Stimulated activated CD4-positive, alpha-beta T cell treated with anti-CD3 and anti-CD28 coated beads, Interleukin-4, amount 100 ng/mL, for 24 hours (primary cell): ENCODE measurements around the gene MYPOP.
A peak's percentile ranks its signal among the peaks of the same experiment; 100 is the strongest.
"Not testable (repeated sequence)": the region's sequence is repeated elsewhere in the genome, so short reads cannot be mapped to it uniquely, and the experiment has no call there.

ENCODE experiments used
- DNase-seq: peaks from one replicate; pipeline ENCODE4 v3.0.0-alpha.2; 2020

The MYPOP gene

DNA sequence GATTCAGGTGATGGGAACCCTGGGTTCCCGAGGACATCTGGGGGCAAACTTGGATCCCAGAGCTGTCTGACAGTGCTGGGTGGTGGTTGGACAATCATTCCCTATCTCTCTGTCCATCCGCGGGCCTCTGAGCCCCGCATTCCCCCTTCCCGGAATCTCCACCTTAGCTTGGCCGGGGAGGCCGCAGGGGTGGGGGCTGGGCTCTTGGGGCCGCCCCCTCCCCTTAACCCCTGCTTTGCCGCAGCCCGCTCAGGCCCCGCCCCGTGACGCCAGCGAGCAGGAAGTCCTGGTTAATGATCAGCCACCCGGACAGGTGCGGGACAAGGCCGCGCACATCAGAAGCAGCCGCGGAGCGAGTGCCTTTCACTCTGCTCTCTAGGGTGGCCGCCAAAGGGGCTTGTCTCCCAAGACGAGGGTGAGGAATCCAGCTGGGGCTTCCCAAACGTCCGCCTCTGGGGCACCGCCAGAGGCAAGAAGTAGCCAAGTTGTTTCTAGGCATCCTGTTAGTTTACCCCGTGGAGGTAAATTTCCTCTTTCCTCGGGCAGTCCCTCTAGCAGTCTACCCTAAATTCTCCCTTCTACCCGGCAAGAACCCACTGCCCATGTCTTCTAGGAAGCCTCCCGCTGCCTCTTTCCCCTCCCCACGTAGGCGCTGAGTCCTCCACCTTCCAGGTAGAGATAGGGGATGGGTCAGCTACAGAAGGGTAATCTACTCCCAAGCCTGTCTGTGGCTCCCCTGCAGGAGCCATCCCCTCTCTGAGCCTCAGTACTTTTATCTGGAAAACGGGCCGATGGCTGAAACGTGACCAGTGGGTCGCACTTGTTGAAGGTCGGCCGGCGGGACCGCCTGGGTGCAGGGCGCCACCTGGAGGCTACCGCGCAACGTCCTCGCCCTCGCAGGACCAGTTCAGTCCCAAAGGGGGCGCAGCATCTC lies 19.5 kb downstream of the MYPOP start:
- DNase-seq = peak; percentile 88

DNA sequence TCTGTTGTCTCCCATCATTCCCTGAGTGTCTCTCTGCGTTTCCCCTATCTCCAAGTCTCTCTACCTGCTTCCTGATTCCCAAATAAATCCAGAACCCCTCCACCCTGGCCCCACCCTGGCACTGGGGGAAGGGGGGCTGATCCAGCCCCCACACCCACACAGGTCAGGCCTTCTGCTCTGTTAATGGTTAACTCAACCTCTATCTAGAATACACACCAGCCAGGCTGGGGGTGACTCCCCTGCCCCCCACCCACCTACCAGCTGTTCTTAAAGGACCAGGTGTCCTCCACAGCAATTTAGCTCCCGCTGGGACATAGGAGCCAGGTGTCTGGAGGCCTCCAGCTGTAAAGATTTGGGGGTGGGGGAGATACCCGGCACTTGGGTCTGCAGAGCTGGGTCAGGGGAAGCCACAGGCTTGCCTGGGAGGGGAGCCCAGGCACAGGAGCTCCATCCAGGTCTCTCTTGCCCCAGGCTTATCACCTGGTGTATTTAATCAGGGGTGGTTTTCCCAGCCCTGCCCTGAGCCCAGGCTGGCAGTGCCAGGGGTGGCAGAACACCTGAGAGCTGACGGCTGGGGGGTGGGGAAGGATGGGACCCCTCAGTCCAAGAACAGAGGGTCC lies 20.4 kb downstream of the MYPOP start:
- DNase-seq = no peak

DNA sequence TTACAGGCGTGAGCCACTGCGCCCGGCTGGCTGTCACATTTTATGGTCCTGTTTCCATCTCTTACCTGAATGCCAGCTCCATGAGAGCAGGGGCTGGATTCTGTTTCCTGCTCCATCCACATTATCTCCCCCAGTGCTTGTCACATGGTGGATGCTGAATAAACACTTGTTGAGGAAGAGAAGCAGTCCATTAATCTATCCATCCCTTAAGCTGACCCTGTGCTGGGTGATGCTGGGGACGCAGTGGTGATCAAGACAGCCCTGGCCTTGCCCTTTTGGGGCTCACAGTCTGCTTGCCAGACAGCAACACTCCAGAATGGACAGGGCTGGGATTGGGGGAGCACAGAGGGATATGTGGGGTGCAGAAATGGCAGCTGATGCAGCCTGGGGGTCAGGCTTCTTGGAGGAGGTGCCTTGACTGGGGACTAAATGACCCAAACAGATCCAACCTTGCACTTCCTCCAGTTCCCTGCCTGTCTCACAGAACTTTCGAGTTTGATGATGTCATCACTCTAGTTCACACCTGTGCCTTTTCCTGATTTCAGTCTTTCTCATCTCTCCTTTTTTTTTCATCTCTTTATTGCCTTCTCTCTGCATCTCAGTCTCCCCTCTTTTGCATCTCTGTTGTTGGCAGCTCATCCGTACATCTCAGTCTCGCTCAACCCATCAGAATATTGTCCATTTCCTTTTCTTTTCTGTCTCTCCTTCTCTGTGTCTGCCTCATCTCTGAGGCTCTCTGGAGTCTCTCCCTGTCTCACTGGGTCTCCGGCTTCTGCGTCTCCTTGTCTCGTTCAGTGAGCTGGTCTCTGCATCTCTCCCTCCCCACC lies 21.1 kb downstream of the MYPOP start:
- no peak for DNase-seq

DNA sequence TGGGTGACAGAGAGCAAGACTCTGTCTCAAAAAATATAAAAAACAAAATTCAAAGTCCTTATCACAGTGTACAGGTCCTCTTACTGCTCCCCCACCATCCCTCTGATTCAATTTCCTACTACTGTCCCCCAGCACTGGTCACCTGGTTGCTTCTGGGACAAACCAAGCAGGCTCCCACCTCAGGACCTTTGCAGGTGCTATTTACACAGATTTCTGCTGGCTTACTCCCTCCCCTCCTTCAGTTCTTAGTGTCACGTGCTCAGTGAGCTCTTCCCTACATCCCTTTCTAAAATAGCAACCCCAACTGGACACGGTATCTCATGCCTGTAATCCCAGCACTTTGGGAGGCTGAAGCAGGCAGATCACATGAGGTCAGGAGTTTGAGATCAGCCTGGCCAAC lies 22.4 kb downstream of the MYPOP start:
- no peak for DNase-seq

DNA sequence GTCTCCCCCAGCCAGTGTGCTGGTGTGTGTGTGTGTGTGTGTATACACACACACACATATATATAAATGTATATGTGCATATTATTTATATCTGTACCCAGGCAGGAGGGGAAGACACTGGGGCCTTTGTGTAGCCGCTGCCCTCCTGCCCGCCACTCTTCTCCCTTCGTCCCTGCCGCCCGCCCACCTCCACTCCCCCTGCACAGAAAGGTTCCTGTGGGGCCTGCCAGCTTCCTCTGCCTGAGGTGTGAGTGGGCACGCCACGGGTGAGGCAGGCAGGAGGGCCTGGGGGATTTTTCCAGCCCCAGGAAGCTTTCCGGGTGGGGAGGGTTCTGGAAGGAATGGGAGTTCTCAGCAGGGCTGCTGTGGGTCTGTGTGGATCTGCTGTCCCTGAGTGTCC lies 23.4 kb downstream of the MYPOP start:
- DNase-seq = no peak

DNA sequence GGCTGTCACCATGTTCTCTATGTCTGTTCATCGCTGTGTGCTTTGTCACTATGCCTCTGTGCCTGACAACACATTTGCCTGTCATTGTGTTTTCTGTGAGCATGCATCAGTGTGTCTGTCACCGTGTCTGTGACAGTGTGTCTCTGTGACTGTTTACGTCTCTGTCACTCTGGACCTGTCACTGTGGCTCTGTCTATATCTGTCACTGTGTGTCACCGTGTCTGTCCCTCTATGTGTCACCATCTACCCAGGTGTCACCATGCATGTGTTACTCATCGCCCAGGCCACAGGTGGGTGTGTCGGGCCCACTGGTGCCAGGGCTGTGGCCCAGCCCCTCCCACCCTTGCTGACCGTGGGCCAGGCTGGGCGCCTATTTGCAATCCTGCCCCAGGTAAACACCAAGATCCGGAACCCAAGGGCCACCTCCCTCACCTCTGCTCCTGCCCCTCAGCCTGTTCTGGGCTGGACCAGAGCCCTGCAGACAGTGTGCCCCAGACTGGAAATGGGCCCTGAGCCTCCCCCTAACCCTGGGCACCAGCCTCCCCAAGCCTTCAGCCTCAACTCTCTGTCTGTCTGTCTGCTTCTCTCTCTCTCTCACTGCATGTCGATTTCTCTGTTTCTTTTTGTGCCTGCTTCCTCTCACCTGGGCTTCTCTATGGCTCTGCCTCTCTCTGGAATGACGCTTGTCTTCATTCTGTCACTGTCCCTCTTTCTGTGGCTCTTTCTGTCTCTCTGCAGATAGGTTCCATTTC lies 24.2 kb downstream of the MYPOP start:
- DNase-seq = peak; percentile 24

DNA sequence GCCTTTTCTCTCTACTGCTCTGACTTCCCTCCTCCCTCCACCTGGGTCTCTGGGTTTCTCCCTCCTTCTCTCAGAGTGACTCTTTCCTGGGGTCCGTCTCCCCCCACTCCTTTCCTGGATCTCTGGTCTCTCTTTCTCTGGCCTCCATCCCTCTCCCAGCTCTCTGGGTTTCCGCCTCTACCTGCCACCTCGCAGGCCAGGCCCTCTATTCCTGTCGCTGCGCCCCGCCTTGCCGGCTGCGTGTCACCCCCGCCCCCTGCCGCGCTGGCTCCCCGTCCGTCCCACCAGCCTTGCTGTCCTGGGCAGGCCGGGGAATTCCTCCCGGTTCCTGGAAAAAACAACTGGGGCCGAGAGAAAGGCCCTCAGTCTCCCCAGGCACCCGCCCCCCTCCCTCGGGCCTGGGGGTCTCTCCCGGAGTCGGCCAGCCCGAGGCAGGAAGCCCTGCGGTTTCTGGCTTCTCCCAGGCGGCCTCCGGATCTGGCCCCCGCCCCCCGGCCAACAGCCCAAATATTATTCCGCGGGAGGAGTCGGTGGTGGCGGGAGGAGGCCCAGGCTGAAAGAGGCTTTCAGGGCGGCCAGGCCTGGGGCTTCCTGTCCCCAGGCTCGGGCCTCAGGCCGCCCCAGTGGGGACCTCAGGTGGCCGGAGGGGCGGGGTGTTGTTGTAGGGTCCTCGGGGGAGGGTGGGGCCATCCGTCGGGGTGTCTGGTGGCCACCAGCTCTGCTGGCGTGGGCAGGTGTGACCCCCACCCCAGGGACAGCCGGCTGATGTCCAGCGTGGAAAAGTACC lies 25.8 kb downstream of the MYPOP start:
- peak; percentile 49 for DNase-seq

DNA sequence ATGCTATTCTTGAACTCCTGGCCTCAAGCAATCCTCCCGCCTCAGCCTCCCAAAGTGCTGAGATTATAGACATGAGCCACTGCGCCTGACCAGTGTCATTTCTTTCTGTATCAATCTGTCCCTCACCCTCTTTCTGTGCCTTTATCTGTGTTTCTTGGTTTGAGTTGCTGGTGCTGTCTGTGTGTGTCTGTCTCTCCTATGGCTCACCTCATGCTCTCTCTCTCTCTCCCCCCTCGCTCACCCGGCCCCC lies 26.3 kb downstream of the MYPOP start:
- DNase-seq = no peak

DNA sequence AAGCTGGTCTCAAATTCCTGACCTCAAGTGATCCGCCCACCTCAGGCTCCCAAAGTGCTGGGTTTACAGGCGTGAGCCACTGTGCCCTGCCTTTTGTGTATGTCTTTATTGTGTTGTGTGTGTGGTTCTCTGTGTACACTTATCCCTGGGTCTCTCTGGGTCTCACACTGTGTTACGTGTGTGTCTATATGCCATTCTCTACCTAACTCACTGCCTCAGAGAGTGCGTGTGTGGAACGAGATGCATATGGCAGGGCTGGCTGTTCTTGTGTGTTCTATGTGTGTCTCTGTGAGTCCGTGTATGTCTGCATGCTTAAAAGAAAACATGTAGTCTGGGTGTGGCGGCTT lies 27.8 kb downstream of the MYPOP start:
- no peak for DNase-seq

DNA sequence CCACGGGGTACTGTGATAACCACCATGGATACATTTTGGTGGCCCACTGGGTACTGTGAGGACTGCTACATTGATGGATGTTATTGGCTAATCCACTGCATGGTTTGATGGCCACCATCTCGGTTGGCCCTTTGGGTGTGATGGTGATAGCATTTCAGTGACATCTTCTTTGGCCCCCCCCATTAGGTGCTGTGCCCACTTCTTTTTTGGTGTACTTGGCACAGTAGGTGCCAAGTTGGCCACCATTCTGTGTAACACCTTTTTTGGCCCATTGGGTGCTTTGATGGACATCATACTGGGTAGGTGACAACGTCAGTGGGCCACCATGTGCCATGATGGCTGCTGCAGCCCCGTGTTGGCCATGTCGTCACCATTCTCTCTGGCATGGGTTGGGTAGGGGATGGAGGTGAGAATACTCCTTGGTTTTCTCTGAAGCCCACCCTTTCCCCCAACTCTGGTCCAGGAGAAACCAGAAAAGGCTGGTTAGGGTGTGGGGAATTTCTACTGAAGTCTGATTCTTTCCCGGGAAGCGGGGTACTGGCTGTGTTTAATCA lies 29.1 kb downstream of the MYPOP start:
- no peak for DNase-seq

DNA sequence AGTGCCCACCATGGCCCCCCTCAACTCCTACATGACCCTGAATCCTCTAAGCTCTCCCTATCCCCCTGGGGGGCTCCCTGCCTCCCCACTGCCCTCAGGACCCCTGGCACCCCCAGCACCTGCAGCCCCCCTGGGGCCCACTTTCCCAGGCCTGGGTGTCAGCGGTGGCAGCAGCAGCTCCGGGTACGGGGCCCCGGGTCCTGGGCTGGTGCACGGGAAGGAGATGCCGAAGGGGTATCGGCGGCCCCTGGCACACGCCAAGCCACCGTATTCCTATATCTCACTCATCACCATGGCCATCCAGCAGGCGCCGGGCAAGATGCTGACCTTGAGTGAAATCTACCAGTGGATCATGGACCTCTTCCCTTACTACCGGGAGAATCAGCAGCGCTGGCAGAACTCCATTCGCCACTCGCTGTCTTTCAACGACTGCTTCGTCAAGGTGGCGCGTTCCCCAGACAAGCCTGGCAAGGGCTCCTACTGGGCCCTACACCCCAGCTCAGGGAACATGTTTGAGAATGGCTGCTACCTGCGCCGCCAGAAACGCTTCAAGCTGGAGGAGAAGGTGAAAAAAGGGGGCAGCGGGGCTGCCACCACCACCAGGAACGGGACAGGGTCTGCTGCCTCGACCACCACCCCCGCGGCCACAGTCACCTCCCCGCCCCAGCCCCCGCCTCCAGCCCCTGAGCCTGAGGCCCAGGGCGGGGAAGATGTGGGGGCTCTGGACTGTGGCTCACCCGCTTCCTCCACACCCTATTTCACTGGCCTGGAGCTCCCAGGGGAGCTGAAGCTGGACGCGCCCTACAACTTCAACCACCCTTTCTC lies 30.1 kb downstream of the MYPOP start:
- DNase-seq = no peak

DNA sequence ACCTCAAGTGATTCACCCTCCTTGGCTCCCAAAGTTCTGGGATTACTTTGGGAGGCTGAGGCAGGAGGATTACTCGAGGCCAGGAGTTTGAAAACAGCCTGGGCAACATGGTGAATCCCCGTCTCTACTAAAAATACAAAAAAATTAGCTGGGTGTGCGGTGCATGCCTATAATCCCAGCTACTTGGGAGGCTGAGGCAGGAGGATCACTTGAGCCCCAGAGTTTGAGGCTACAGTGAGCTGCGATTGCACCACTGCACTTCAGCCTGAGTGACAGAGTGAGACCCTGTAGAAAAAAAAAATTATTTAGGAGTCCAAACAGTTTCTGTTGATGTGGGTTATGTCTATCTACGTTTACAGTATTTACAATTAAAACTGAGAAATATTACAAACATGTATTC lies 31.6 kb downstream of the MYPOP start:
- DNase-seq = no peak

DNA sequence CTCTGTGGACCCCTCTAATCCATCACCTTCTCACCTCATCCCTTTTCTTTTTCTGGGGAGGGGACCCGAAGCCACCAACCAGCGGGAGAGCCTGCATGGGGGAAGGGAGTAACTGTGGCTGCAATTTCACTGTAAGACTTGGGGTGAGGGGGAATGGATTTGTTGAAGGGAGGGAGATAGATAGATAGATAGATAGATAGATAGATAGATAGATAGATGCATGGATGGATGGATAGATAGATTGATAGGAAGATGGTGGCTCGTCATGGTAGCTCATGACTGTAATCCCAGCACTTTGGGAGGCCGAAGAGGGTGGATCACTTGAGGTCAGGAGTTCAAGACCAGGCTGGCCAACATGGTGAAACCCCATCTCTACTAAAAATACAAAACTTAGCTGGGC lies 35.2 kb downstream of the MYPOP start:
- DNase-seq = not testable (repeated sequence)

DNA sequence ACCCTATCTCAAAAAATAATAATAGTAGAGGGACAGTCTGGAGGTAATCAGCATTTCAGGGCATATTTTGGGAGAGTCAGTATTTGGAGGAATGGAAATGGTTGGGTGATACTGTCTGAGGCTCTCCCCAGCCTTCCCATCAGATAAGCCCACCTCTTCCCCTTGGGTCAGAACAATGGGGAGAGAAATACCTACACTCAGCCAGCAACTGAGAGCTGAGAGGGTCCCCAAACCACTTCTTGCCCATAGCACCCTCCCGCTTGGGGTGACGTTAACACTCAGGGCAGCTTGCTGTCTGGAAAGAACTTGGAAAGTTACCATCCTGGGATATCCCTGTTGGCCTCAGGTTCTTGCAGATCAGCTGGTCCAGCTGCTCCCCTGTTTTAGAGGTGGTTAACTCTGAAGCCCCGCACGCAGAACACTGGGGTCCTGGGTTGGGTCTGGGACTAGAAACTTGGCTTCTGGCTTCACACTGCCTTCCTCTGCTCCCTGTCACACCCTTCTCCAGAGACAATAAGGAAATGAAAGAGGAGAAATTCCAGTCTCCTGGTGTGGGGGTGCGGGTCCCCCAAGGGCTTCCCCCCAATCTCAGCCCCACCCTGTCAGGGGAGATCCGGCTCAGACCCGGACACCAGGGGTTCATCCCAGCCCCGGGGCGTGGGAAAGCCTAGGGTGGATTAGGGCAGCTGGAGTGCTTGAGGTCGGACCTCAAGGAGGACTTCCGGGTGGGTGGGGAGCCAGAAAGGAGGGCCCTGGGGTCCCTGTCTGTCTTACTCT lies 35.8 kb downstream of the MYPOP start:
- no peak for DNase-seq

DNA sequence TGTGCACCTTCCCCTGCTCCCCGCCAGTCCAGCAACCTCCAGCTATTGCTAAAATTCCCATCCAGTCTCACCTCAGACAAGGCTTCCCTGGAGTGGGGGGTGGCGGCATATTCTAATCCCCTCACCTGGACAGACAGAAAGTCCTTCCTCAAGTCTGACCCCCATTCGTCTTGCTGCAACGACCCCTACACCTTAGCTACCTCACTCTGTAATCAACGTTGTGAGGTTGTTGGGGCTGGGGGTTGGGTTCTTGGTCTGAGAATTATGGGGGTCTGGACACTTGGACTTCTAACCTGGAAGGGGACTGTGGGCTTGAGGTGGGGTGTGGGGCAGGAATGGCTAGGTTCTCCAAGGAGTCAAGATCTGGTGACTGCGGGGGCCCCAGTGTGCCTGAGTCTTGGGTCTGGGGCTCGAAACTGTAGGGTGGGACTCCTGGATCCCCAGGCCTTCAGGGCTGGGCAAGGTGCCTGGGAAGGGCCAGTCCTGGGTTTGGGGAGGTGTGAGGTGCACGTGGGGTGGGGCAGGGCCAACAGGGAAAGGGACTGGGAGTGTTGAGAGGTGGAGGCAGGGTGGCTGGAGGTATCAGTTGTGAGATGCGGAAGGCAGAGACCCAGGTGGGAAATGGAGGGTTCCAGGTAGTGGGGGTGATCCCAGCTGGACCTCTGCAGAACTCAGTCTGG lies 37.0 kb downstream of the MYPOP start:
- DNase-seq = no peak

DNA sequence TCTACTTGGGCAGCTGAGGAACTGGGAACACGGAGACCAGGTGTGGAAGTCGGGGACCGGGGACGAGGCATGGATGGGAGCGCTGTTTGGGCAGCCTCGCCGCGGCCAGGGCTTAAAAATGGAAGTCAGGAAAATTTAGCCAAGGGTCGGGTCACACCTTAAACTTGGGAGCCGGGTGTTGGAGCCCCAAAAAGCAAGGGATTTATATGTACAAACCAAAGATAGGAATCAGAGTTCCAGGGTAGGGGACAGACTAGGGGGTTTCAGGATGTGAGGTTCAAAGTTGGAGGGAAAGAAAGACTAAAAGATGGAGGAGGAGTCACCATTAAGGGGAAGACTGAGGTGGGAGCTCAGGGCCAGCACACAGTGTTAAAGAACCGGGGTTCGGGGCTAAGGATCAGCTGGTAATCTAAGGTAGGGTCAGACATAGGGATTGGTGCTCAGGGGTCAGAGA lies 37.8 kb downstream of the MYPOP start:
- DNase-seq = no peak

DNA sequence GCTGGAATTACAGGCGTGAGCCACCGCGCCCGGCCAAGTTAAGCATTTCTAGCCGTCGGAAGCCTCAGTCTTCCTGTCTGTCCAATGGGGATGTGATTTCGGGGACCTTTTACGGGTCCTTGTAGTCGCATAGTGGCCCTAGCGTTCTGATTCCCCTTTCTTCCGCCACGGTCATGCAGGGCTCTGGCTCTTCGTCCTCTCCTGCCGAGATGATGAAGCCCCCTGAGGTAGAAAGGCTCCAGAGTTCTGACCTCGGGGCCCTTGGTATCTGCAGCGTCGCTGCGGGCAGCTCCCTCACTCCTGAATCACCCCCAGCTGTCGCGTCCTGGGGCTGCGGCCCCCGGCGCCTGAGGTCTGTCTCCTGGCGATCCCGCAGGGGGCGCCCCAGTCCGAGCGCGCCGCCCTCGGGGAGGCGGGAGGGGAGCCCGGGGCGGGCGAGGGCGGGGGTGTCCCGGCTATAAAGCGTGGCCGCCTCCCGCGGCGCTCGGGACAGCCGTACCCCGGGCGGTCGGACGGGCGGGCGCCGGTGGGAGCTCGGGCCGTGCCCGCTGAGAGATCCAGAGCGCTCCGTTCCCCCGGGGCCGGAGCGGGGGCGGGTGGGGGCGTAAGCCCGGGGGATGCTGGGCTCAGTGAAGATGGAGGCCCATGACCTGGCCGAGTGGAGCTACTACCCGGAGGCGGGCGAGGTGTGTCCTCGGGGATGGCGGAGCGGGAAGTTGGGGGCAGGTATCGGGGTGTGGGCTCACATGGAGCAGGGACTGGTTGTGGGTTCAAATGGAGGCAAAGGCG lies 38.4 kb downstream of the MYPOP start, which contains the start of gene FOXA3:
TSS of gene FOXA3 (plus strand) at position 487 of the 789 bp plus-strand sequence. CDS start at position 618, 131 bp downstream.
- peak; percentile 55 for DNase-seq

DNA sequence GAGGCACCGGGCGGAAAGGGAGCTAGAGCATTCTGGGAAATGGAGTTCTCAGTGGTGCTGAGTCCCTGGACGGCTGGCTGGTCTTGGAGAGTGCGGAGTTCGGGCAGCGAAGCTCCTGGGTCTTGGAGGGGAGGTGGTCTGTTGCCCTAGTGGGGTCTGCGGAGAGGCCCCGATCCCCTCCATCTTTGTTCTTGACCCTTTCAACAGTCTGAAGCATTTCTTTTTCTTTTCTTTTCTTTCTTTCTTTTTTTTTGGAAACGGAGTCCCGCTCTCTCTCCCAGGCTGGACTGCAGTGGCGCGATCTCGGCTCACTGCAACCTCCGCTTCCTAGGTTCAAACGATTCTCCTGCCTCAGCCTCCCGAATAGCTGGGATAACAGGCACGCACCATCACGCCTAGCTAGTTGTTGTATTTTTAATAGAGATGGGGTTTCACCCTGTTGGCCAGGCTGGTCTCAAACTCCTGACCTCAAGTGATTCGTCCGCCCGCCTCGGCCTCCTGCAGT lies 39.0 kb downstream of the MYPOP start:
- no peak for DNase-seq
